HG03025 (cell line): ENCODE data around the gene KHK.
"Not testable (repeated sequence)": the region's sequence is repeated elsewhere in the genome, so short reads cannot be mapped to it uniquely, and the experiment has no call there.

Experiments
- ATAC-seq: cut with Tn5 transposase; IDR thresholded peaks from one replicate; pipeline ENCODE4 v1.9.1; 2021; ENCODE audit warnings: mild to moderate bottlenecking, moderate library complexity; ENCODE audit not compliant: unreplicated experiment, low FRiP score

KHK gene

GRCh38 chr2:27059141-27059820, 27.3 kb upstream of the KHK start:
- ATAC-seq, result no peak

- no peak for ATAC-seq
Observed at GRCh38 chr2:27060323-27060722, 26.2 kb upstream of the KHK start.

DNA sequence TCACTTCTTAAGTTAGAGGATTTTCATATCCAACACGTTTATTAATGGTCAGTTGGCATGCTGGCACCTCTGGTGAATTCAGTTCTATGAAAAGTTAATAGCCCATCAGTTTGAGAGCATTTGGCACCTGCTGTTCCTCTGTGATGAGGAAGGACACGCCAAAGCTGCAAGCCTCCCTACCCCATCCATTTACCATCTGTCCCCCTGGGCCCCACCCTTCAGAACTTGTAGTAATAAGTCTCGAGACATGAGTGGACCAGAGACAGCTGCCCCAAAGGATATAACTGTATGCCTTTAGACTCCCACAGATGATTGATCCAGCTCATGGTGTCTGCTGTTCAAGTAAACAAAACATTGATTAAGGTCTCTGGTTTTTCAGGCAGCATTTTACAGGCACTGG, 21.4 kb upstream of the KHK start:
- ATAC-seq, result no peak

DNA sequence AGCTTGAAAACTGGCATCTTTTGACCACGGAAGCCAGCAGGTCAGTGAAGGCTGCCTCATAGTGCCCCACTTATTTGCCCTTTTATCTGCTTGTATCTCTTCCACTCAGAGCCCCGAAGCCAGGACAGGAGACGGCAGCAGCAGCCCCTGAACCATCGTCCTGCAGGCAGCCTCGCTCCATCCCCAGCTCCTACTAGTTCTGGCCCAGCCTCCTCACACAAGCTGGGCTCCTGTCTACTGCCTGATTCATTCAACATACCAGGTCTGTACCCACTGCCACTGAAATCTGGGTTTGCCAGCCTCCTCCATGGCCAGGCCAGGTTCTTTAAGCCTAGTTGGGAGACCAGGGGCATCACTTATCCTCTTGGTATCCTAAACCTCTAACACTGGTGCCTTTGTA, 19.2 kb upstream of the KHK start:
- ATAC-seq, result no peak

- no peak for ATAC-seq
Observed at GRCh38 chr2:27069436-27069835, 17.1 kb upstream of the KHK start.

DNA sequence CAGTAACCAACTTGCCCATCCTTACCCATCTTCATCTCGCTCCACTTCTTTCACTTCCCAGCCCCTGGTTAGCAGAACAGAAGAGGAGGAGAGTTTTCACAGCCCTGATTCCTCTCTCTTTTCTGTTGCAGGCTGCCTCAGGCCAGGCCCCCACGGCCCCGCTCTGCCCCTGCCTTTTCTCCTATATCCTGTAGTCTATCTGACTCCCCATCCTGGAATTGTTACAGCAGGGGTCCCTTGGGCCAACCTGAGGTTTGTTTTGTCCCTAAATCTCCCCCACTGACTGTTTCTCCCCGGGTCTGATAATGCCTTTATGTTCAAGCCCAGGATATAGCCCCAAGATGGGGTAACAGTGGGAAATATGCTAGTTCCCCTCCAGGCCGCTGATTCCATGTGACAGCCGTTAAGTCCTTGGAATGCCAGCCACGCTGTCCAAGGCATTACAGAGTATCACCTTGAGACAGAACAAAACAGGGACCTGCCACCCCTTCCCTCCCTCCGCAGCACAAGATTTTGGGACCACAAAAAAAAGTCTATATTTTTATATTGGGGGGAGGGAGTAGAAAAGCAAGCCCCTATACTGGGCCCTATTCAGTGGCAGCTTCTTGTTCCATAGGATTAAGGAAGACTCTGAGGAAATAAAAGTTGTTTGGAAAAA, 16.5 kb upstream of the KHK start:
- ATAC-seq, result no peak

DNA sequence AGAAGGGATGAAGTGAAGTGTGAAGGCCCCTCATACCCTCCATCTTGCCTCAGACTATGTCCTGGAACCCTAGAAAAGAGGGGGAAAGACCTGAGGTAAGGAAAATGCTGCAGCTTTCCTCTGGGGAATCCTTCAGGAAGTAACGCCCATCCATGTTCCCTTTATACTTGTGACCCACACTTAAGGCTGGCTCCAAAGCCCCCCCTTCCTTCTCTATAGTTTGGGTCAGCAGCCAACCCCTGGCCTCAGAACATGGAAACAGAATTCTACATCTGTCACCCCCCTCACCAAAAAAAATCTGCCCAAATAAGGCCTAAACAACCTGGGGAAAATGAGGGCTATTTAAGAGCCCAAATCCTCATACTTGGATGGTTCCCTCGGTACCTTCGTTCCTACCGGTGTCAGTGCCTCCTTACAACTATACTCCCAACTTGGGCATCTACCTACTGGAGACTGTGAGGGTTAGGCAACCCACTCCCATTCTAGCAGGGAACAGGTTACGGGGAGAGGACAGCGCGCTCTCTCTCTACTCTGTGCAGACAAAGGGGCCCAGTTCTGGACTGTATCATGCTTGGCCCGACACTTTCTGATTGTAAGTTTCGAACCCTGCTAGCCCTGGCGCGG, 15.8 kb upstream of the KHK start:
- ATAC-seq, result peak; percentile 12

- peak; percentile 76 for ATAC-seq
Observed at GRCh38 chr2:27071277-27071989, 15.1 kb upstream of the KHK start, which contains the start of gene OST4. OST4 (minus strand) TSS chr2:27071654.

DNA sequence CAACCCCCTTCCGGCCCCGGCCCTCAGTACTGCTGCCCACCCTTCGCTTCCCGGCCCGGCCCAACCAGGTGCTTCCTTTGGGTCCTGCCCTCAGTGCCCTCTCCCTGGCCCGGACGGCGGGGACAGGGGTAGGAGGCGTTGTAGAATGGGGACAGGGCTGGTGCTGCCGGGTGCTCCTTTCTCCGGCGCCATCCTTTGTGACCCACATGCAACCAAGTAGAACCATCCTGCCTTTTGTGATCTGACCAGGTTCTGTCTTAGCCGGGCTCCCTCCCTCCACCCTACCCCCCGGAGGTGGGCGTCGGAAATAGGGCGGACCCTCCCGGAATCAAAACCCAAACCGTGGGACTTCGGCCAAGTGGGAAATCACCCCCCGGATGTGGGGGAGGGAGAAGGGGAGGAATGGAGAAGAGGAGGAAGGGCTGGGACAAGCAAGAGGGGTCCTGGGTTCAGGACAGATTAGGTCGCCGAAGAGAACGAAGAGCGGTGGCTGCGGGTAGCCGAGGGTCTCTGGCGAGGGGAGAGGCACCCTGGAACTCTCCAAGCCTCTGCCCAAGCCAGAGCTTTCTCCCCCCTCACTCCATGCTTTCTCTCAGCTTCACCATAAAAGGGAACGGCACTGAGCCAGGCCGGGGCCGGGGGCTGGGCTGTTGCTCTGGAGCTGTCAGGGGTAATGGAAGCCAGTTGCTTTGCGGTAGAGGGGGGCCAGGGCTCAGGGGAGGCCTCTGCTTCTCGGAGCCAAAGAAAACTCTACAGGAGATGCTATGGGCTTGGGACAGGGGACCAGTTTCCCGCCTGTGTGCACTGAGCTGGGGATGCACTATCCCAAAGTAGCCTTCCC, 14.4 kb upstream of the KHK start:
- ATAC-seq, result peak; percentile 19

- ATAC-seq, result no peak
Observed at GRCh38 chr2:27072920-27073319, 13.7 kb upstream of the KHK start.

DNA sequence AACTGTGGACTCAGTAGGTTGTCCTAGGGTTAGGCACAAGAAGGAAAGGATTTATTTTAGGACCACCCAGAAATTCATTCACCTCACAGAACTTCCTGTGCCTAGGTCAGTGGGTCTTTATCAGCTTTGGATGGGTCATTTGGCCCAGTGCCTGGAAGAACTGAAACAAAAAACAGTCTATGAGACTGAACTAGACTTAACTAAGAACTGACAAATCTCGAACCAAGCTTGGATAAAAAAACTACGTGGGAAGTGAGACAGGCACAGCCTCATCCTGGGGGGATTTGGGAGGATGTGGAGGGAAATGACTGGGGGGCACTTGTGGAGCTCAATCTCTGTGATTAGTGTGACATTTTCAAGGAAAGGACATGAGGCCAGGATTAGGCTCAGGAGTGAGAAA, 12.8 kb upstream of the KHK start:
- ATAC-seq, result no peak

- ATAC-seq, result no peak
Observed at GRCh38 chr2:27074738-27075565, 11.6 kb upstream of the KHK start.

DNA sequence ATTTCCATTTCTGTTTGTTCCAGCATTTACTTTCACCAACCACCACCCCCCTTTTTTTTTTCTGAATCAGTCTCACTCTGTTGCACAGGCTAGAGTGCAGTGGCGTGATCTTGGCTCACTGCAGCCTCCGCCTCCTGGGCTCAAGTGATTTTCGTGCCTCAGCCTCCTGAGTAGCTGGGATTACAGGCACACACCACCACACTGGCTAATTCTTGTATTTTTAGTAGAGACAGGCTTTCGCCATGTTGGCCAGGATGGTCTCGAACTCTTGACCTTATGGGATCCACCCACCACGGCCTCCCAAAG, 11.1 kb upstream of the KHK start:
- ATAC-seq, result not testable (repeated sequence)

DNA sequence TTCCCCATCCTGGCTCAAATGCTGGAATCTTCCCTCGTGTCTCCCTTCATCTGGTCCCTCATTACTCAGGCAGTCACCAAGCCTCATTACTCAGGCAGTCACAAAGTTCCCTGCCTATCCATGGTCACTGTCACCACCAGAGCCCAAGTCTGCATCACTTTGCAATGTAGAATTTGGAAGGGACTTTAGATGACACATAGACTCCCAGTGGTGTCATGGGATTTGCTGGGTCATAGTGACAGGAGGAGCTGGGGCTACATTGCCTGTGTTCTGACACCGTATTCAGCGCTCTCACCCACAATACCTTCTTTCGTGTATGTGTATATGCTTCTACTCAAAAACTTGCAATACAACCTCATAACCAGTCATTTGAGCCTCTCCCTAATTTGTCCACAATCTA, 10.2 kb upstream of the KHK start:
- no peak for ATAC-seq

- ATAC-seq, result no peak
Observed at GRCh38 chr2:27077231-27077630, 9.3 kb upstream of the KHK start.

DNA sequence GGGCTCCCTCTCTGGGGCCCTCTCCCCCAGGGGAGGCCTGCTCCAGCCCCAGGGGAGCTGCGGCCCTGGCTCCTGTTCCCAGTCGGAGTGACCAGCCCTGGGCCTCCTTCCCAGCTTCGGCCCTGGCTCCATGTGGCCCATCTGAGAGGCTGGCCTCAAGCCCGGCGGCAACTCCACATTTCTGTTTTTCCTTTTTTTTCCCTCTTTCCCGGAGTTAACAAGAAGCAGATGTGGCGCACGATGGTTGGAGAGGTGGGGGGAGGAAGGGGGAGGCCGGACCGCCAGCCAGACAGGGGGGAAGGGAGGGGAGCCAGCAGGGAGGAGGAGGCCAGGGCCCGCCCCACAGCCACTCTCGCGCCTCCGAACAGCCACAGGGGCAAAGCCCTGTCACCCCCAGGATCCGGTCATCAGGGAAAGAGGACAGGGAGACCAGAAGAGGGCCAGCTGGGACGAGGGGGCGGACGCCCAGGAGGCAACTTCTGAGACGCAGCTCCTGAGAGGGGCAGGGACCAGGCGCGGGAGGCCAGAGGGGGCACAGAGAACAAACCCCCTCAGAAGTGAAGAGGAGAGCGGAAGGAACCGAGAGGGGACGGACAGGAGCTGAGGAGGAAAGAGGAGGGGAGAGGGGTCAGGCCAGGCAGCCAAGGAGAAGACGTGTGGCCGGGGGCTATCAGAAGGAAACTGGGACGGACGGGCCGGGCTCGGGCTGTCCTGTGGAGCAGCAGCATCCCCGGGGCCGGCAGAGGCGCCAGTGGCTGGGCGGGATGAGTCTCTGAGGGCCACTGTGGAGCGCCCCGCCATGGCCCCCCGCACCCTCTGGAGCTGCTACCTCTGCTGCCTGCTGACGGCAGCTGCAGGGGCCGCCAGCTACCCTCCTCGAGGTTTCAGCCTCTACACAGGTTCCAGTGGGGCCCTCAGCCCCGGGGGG, 8.0 kb upstream of the KHK start, which contains the start of gene EMILIN1:
Gene EMILIN1, plus strand, starts transcription at position 349 of the 928 bp plus-strand sequence. Its CDS starts 451 bp downstream, at position 800.
- ATAC-seq, result no peak

DNA sequence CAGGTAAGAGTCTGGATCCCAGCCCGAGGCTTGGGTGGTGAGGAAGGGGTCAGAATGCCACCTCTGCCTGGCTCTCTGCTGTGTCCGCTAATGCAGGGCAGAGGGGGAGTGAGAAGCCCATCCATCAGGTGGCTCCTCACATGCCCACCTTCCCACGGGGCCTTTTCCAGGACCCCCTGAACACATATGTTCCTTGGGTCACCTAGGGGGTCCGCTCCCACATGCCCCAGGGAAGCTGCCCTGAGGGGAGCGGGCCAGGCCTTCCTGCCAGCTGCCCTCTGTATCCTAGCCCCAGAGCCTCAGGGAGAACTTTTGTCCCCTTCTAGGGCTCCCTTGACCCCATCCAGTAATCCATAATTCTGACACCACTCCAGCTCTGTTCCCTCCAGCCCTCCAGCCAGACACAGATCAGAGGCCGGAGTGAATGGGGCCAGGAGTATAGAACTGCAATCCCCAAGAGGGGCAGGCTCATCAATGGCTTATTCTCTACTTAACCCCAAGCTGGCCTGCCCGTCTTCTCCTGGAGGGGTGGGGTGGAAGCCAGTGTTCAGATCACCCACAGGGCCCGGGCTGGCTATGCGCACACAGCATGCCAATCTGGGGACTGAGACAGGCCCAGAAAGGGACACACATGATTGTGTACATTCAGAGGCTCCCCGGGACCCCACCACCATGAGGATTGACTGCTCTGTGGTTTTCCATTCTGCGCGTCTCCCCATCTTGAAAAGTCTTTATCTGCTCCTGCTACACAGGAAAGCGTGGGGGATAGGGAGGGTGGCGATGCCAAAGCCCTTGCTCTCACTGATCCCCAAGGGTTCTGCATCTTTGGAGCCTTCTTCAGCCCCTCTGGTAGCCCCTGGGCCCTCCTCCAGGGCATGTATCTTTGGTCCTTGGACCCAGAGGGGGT, 7.1 kb upstream of the KHK start:
- no peak for ATAC-seq

DNA sequence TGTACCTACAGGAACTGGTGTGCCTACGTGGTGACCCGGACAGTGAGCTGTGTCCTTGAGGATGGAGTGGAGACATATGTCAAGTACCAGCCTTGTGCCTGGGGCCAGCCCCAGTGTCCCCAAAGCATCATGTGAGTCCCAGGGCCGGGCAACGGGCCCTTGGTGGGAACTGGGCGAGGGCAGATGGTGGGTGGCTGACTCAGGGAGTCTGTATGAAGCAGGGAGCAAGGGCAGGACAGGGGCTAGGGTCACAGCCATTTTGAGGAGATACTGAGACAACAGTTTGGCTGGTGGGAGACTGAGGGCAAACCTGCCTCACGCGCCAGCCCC, 6.5 kb upstream of the KHK start:
- ATAC-seq, result no peak
